Ishikawa (cell line): ENCODE measurements around the gene ADH6.

Source experiments
- EGR1 ChIP-seq: IDR thresholded peaks from 2 replicates; pipeline ENCODE4 v1.6.1; 2012
- EP300 ChIP-seq: IDR thresholded peaks from 2 replicates; pipeline ENCODE4 v1.6.1; 2012; ENCODE audit warnings: borderline replicate concordance
- RAD21 ChIP-seq: IDR thresholded peaks from 2 replicates; pipeline ENCODE4 v1.6.1; 2012; ENCODE audit warnings: low read depth
- TEAD4 ChIP-seq: IDR thresholded peaks from 2 replicates; pipeline ENCODE4 v1.6.1; 2012
- YY1 ChIP-seq: IDR thresholded peaks from 2 replicates; pipeline ENCODE4 v1.6.1; 2012; ENCODE audit warnings: low read depth

GRCh38 chr4:99209671-99210070 is 9.4 kb downstream of the ADH6 start:
- TF ChIP-seq EGR1 (no peak), YY1 (no peak), TEAD4 (no peak), RAD21 (no peak), EP300 (no peak)
